Activated CD4-positive, alpha-beta T cell treated with anti-CD3 and anti-CD28 coated beads, Interleukin-2, amount 50 U/mL, for 48 hours (primary cell): ENCODE data around the gene SCN8A.

Source experiments
- DNase-seq, 2 experiments: peaks; one replicate each; pipeline ENCODE4 v3.0.0-alpha.2; 2020

The SCN8A gene

DNA sequence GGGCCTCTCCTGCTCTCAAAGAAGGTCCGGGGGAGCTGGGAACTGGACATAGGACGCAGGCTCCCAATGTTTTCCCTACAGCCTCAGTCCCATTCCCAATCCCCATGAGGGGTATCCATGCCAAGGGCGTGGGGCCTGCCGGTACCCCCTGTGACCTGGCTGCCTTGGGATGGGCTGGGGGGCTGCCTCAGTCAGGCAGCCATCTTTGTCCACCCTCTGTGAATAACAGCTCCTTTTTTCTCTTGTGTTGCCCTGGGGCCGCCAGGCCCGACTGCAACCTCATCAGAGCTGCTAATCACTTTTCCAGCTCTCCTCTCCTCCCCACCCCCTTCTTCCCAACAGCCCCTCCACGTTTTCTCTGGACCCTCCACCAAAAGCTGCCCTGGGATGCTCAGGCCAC is 246.3 kb downstream of the SCN8A start:
- DNase-seq, result no peak

DNA sequence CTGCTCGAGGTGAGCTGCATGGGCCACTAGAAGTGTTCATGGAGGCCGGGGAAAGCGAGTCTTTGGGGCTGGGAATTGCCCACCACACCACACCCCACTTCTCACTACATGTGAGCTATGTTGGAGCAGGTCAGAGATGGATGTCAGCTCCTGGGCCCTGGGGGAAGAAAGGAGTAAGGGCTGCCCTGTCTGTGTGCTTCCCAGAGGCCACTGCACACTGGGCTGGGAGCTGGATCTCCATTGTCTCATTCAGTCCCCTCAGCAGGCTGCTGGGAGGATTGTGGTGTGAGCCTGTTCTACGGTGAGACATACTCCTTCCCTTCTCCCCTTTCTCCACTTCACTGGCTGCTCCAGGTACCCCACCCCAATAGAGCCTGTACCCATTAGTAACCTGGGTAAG is 247.0 kb downstream of the SCN8A start:
- no peak for DNase-seq

GRCh38 chr12:51838762-51839161 is 247.7 kb downstream of the SCN8A start:
- DNase-seq, result no peak

- DNase-seq, result no peak
Measured at GRCh38 chr12:51839310-51839947, 248.4 kb downstream of the SCN8A start.

DNA sequence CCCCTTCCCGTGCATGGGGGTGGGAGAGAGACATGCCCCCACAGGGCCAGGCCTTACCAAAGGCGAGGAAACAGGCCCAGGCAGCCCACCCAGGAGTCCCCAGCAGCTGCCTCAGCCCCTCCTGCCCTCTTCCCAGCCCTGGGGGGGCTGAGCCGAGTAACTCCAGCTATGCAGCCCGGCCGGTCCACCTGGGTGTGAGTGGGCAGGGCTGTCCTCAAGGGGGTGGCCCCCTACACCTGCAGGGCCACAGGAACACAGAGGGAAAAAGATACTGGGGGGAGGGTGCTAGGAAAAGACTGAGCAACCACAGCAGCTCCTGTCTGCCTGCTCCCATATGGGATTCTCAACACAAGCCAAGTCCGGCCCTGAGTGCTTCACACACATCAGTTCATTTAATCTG is 249.9 kb downstream of the SCN8A start:
- no peak for DNase-seq

DNA sequence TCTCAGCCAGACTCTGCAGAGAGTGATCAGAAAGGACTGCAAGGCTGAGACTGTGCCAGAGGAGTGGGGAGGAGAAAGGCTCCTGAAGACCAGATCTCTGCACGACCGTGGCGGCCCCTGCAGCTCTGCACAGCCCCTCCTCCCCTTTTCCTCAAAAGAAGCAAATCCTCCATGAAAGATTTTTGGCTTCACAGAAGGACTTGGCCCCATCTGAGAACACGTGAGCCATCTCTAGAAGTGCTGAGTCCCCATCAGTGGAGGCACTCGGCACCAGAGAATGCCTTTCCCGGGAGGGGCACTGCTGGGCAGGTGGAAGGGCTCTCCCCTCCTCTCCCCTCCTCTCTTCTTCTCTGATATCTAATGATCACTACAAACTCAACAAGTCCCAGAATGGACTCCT is 250.7 kb downstream of the SCN8A start:
- no peak for DNase-seq

GRCh38 chr12:51844854-51845253 is 253.8 kb downstream of the SCN8A start:
- no peak for DNase-seq

DNA sequence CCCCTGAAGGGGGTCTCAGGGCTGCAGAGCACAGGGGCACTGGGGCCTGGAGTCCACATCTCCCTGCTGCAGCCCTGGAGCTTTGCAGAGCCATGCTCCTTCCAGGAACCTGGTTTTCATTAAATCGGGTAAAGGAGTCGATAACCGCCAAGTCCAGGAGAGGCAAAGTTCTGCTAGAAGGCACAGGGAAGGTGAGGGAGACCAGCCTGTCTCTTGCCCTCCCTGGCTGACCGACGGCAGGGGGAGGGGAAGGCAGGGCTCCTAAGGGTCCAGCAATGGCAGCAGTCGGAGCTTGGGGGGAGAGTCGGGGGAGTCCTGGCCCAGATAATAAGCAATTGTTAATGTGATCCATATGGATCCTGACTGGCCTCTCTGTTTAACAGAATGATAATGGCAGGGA is 254.4 kb downstream of the SCN8A start:
- DNase-seq, result no peak

DNA sequence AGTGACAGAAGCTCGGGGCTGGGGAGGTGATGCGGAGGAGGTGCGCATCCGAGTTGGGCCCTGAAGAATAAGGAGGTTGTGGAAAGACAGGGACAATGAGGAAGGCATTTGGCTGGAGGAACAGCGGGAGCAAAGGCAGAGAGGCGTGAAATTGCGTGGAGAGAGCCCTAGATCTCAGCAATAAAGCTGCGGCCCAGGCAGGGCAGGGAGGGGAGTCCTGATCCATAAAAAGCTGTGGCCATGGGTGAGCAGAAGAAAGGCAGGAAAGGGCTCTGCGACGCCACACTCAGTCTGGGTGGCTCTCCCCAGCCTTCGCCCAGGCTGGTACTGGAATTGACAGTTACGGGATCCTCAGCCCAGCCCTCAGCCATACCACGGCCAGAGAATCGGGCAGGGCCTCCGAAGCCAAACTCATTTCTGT is 255.2 kb downstream of the SCN8A start:
- DNase-seq, result no peak

DNA sequence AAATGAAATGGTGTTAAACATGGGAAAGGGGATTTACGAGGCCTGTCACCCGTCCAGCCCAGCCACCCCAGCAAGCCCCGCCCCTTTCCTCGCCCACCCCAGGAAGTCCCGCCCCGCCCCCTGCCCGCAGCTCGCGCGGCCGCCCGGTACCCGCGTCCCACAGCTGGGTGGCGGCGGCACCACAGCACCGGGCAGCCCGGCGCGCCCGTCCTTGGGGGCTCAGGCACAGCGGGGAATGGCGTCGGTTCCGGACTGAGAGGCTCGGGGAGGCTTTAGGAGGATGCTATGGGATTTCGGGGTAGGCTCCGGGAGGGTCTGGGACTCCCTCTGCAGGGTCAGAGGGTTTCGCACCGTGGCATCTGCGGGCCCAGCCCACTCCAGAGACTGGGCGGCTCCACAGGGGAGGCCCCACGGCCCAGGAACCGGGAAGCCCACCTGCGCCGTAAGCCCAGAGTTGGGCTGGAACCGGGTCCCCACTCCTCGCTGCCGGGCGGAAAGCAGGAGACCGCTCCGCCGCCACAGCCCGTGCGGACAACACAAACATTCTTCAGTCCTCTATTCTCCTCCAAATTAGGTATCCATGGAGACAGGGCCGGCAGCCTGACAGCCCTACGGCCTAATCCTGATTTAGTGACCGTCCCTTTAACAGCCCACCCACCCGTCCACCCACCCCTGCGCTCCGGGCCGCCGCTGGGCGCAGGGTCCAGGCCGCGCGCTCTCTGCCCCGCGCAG is 256.0 kb downstream of the SCN8A start:
- DNase-seq, result peak; percentile 62 to 63

DNA sequence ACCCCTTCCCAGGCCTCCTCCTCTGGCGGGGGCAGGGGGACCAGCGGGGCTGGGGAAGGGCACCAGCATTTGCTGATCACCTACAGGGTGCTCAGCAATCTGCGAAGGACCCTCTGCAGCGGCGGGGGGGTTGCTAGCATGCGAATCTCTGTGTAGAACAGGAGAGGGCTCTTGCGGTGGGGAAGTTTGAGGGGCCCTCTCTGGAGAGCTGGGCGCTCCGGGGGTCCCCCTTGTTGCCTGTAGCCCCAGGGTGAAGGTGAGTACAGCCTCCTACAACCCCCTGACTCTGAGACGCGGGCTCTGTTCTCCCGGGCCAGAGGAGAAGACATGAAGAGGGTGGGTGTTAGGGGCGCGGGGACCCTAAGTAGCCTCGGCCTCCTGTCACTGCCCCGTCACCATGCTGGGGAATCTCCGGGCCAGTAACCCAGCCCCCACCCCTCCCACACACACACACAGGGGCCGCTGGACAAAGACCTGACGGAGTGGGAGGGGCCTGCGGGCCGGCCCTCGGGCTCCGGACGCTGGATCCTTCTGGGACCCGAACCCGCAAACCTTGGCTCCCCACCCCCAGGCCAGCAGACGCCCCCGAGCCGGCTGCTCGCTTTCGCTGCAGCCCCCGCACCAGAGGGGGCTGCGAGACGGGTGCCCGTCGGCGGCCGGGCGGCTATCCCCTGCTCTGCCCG is 256.8 kb downstream of the SCN8A start:
- DNase-seq, result no peak

DNA sequence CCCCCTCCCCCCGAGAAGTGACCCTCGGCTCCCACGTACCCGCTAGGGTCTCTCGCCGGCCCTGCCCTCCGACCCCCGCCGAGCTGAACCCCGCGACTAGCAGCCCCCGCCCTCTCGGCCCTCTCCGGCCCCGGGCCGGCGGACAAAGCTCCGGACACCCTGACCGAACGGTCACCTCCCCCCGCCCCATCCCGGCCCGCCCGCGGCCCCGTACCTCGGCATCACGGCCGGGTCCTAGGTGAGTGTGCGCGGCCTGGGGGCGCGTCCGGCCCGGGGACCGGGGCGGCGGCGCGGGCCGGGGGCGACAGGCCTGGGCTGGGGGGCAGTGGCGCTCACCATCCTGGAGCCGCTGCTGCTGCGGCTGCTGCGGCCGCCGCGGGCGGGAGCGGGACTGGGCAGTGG is 257.3 kb downstream of the SCN8A start, which contains the start of gene FIGNL2:
Gene FIGNL2, minus strand, starts transcription at position 393 of the 402 bp plus-strand sequence. CDS start 26,305 bp downstream, outside the sequence.
- DNase-seq, result no peak

GRCh38 chr12:51848841-51849735 is 258.1 kb downstream of the SCN8A start:
- DNase-seq, result no peak

GRCh38 chr12:51850081-51850964 is 259.3 kb downstream of the SCN8A start:
- no peak for DNase-seq

- DNase-seq, result no peak
Measured at GRCh38 chr12:51850965-51851299, 259.9 kb downstream of the SCN8A start.

- no peak for DNase-seq
Measured at GRCh38 chr12:51851413-51852124, 260.5 kb downstream of the SCN8A start.

- no peak for DNase-seq
Measured at GRCh38 chr12:51852404-51853137, 261.5 kb downstream of the SCN8A start.

DNA sequence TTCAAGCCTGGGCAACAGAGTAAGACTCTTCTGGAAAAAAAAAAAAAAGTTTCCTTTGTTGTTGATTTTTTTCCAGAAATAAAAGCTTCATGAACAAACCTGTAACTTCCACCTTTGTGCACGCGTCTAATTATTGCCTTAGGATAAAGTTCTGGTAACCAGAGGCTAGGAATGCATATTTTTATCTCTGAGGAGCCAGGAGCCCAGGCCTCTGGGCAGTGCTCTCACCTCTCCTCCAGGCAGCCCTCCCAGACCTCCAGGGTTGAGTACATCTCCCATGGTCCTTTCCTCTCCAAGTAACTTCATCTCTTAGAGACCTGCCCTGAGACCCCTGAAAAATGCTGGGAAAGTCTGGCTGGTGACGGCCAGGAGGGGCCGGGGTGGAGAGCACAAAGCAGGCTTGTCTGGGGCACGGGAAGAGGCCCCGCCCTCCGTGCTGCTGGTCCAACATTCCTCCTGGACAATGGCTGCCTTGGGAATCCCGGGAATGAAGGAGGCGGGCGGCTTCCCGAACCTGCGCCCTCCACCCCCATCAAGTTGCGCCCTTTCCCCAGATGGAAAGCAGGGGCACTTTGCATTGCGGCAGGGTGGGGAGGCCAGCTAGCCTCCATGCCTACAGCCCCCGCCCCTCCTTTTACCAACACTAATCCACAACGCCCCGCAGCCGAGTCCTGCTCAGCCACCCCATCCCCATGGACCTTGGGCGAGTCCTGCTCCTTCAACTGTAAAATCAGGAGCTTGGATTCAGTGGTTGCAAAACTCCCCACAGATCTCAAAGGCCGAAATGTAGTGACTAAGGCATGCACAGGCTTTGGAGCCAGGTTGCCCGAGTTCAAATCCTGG is 264.8 kb downstream of the SCN8A start:
- DNase-seq, result no peak

GRCh38 chr12:51860986-51861385 is 270.0 kb downstream of the SCN8A start:
- DNase-seq, result no peak
